HG02840 (cell line): Measurements from ENCODE around the gene ELP1.

Experiments used
- ATAC-seq: cut with Tn5 transposase; IDR thresholded peaks from one replicate; pipeline ENCODE4 v1.9.1; 2021; ENCODE audit warnings: mild to moderate bottlenecking, moderate library complexity, moderate number of reproducible peaks; ENCODE audit not compliant: unreplicated experiment, low FRiP score

ELP1 gene

DNA sequence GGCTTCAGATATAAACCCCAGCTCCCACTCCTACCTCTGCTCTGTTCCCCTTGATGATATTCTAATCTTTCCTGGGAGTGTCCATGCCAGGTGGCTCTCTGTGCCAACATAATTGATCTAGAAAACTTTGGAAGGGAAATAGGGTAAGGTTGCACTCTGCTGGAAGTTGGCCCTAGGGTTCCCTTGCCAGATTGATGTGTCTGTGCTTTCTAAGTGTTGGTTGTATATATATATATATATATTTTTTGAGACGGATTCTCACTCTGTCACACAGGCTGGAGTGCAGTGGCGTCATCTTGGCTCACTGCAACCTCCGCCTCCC, 101.8 kb downstream of the ELP1 start:
- no peak for ATAC-seq

- no peak for ATAC-seq
These were observed 102.3 kb downstream of the ELP1 start for GRCh38 chr9:108831496-108832178.

- ATAC-seq: no peak
These were observed 103.7 kb downstream of the ELP1 start for GRCh38 chr9:108830272-108830671.

DNA sequence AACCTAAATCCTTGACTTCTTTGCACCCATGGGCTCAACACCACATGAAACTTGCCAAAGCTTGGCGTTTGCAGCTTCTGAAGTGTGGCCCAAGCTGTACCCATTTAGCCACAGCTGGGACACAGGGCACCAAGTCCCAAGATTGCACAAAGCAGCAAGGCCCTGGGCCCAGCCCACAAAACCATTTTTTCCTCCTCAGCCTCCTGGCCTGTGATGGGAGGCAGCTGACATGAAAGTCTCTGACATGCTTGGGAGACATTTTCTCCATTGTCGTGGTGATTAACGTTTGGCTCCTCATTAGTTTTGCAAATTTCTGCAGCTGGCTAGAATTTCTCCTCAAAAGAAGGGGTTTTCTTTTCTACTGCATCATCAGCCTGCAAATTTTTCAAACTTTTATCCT, 110.1 kb downstream of the ELP1 start:
- ATAC-seq: no peak
